Activated CD4-positive, alpha-beta T cell treated with anti-CD3 and anti-CD28 coated beads for 36 hours (primary cell): ENCODE data around the gene ANTKMT. TPM values are rescaled to one million over a fixed set of nuclear protein-coding genes. Genes with fewer than 3 reads are reported as not detected.
A peak's percentile ranks its signal among the peaks of the same experiment; 100 is the strongest.

Experiments used
- ATAC-seq: fragments of 200-7000 bp; cut with Tn5 transposase; one replicate; pipeline ENCODE4 v1.10.0; 2021; ENCODE audit warnings: mild to moderate bottlenecking, moderate library complexity
- CTCF ChIA-PET: fragments of 350-600 bp; sonication (Branson Sonifier 250); formaldehyde crosslinking; loops from one replicate; lab custom pipeline; 2021; ENCODE audit warnings: antibody characterized with exemption; lab: Charles Lee
- POLR2A ChIA-PET: fragments of 350-600 bp; sonication (Branson Sonifier 250); formaldehyde crosslinking; loops from one replicate; lab custom pipeline; 2021; ENCODE audit warnings: antibody characterized with exemption, inconsistent platforms; lab: Charles Lee
- DNase-seq: peaks from one replicate; pipeline ENCODE4 v3.0.0-alpha.2; 2020
- H3K27ac Mint-ChIP-seq: one replicate; pipeline ENCODE4 v1.8.0; 2021; ENCODE audit warnings: mixed read lengths
- H3K27me3 Mint-ChIP-seq: one replicate; pipeline ENCODE4 v1.8.0; 2021; ENCODE audit warnings: mixed read lengths
- H3K36me3 Mint-ChIP-seq: one replicate; pipeline ENCODE4 v1.8.0; 2021; ENCODE audit warnings: low read depth, mixed read lengths
- H3K4me1 Mint-ChIP-seq: one replicate; pipeline ENCODE4 v1.8.0; 2021; ENCODE audit warnings: mixed read lengths
- H3K4me3 Mint-ChIP-seq: one replicate; pipeline ENCODE4 v1.8.0; 2021; ENCODE audit warnings: mild to moderate bottlenecking, moderate library complexity, mixed read lengths
- H3K9me3 Mint-ChIP-seq: one replicate; pipeline ENCODE4 v1.8.0; 2021; ENCODE audit warnings: low read depth, mixed read lengths
- intact Hi-C, 2 experiments: fragments of 100-400 bp; cut with DNase I in 1 of 2; cut with micrococcal nuclease in 1 of 2; formaldehyde crosslinking; loops; one replicate each; pipeline versions ENCODE4 v1.14.2 to v1.15.1; 2022 to 2024; cut with DNase I, micrococcal nuclease
- total RNA-seq, 2 experiments: library from RNA; stranded (reverse); gene quantifications; one replicate each; pipeline ENCODE4 v1.2.3, GENCODE V29; 2021

The ANTKMT gene
- total RNA-seq, 2 experiments from 2014 or later: 13.3 to 27.0 TPM

- Mint-ChIP-seq H3K36me3 (no peaks in the 10 kb centered on the region), H3K4me1 (peaks cover 10% of the 10 kb centered on the region), H3K9me3 (no peaks in the 10 kb centered on the region), H3K27ac (no peak overlapping the region), H3K27me3 (no peaks in the 10 kb centered on the region), H3K4me3 (no peak overlapping the region)
- POLR2A ChIA-PET: no interaction called here
- DNase-seq (no peak), ATAC-seq (no peak)
- intact Hi-C loops: no loop called here
- CTCF ChIA-PET: interaction anchor here (0.6 to 1.5 kb wide), 4 partner anchors 10 to 64 kb away, joined by 3 to 4 read pairs (median 4); partner anchors contain the start of gene METRN
Observed at GRCh38 chr16:725041-725376, 4.1 kb downstream of the ANTKMT start.

GRCh38 chr16:725463-726187 lies 4.7 kb downstream of the ANTKMT start:
- no peaks in the 10 kb centered on the region for H3K9me3 Mint-ChIP-seq
- H3K36me3 Mint-ChIP-seq: no peaks in the 10 kb centered on the region
- CTCF ChIA-PET: interaction anchor here (0.6 to 1.5 kb wide), 3 partner anchors 13 to 24 kb away, joined by 3 to 5 read pairs (median 4); no protein-coding TSS in a partner anchor
- H3K27ac Mint-ChIP-seq: no peak overlapping the region
- POLR2A ChIA-PET: interaction anchor here (0.8 to 1.3 kb wide), 2 partner anchors 10 to 653 kb away, joined by 4 read pairs; no protein-coding TSS in a partner anchor
- H3K4me1 Mint-ChIP-seq: peaks cover 6% of the 10 kb centered on the region
- intact Hi-C loops: no loop called here
- H3K27me3 Mint-ChIP-seq: no peaks in the 10 kb centered on the region
- DNase-seq (no peak), ATAC-seq (no peak)
- H3K4me3 Mint-ChIP-seq: no peak overlapping the region

- Mint-ChIP-seq H3K4me1 (peaks cover 6% of the 10 kb centered on the region), H3K27me3 (no peaks in the 10 kb centered on the region), H3K36me3 (no peaks in the 10 kb centered on the region), H3K27ac (no peak overlapping the region), H3K9me3 (no peaks in the 10 kb centered on the region), H3K4me3 (no peak overlapping the region)
- intact Hi-C loops: no loop called here
- ChIA-PET POLR2A (interaction anchor here (0.8 to 1.3 kb wide), 2 partner anchors 10 to 653 kb away, joined by 4 read pairs; no protein-coding TSS in a partner anchor), CTCF (interaction anchor here (0.5 to 1.5 kb wide), 2 partner anchors 14 to 380 kb away, joined by 3 to 5 read pairs; no protein-coding TSS in a partner anchor)
- DNase-seq (no peak), ATAC-seq (no peak)
Observed at GRCh38 chr16:726188-726437, 5.2 kb downstream of the ANTKMT start.

GRCh38 chr16:726438-727290 lies 5.7 kb downstream of the ANTKMT start, which contains the start of the genes CCDC78 and HAGHL:
TSS of gene CCDC78 (minus strand) at chr16:726443. CDS start at chr16:726367, 76 bp downstream.
TSS of gene HAGHL (plus strand) at chr16:727106. CDS start at chr16:727510, 404 bp downstream.
- H3K36me3 Mint-ChIP-seq: no peaks in the 10 kb centered on the region
- CTCF ChIA-PET: interaction anchor here (0.5 to 1.5 kb wide), 2 partner anchors 14 to 381 kb away, joined by 3 to 5 read pairs; no protein-coding TSS in a partner anchor
- peak within 1 kb of the TSS; percentile 61 for H3K4me3 Mint-ChIP-seq
- H3K27ac Mint-ChIP-seq: no peak within 1 kb of the TSS
- peak; percentile 74 for DNase-seq
- no peaks in the 10 kb centered on the region for H3K27me3 Mint-ChIP-seq
- POLR2A ChIA-PET: interaction anchor here (1.3 kb wide), 1 partner anchor 11 kb away, joined by 4 read pairs; no protein-coding TSS in a partner anchor
- no peaks in the 10 kb centered on the region for H3K9me3 Mint-ChIP-seq
- peaks cover 6% of the 10 kb centered on the region for H3K4me1 Mint-ChIP-seq
- intact Hi-C loops: loop anchor here in 1 of 2 experiments (1.0 kb wide), 1 partner anchor 11 kb away; the partner anchor contains the start of gene METRN
- peak; percentile 31 for ATAC-seq

- Mint-ChIP-seq H3K4me1 (peaks cover 3% of the 10 kb centered on the region), H3K9me3 (no peaks in the 10 kb centered on the region), H3K27me3 (no peaks in the 10 kb centered on the region), H3K36me3 (no peaks in the 10 kb centered on the region), H3K4me3 (peak overlapping the region; percentile 49), H3K27ac (no peak overlapping the region)
- ChIA-PET CTCF (interaction anchor here (0.6 kb wide), 1 partner anchor 8 kb away, joined by 3 read pairs; no protein-coding TSS in a partner anchor), POLR2A (no interaction called here)
- ATAC-seq (peak; percentile 21), DNase-seq (peak; percentile 56)
- intact Hi-C loops: loop anchor here in 1 of 2 experiments (1.0 kb wide), 1 partner anchor 12 kb away; the partner anchor contains the start of gene METRN
Observed at GRCh38 chr16:727291-727977, 6.5 kb downstream of the ANTKMT start.

- DNase-seq (peak; percentile 74), ATAC-seq (peak; percentile 70)
- CTCF ChIA-PET: interaction anchor here (0.8 to 1.2 kb wide), 2 partner anchors 16 to 253 kb away, joined by 3 to 4 read pairs; partner anchors contain the start of gene SOX8
- Mint-ChIP-seq H3K4me3 (peak overlapping the region; percentile 44), H3K36me3 (peaks cover 6% of the 10 kb centered on the region), H3K9me3 (no peaks in the 10 kb centered on the region), H3K4me1 (peaks cover 3% of the 10 kb centered on the region), H3K27ac (no peak overlapping the region), H3K27me3 (no peaks in the 10 kb centered on the region)
- POLR2A ChIA-PET: no interaction called here
- intact Hi-C loops: loop anchor here in 1 of 2 experiments (1.0 kb wide), 1 partner anchor 33 kb away; no protein-coding TSS in a partner anchor
Observed at GRCh38 chr16:728131-728889, 7.4 kb downstream of the ANTKMT start.

GRCh38 chr16:728890-729744 lies 8.2 kb downstream of the ANTKMT start:
- ChIA-PET POLR2A (no interaction called here), CTCF (interaction anchor here (0.6 to 1.7 kb wide), 4 partner anchors 8 to 785 kb away, joined by 3 to 7 read pairs (median 3); partner anchors contain the start of genes ANTKMT and SOX8)
- H3K4me3 Mint-ChIP-seq: peak overlapping the region; percentile 44
- no peaks in the 10 kb centered on the region for H3K27me3 Mint-ChIP-seq
- H3K9me3 Mint-ChIP-seq: no peaks in the 10 kb centered on the region
- intact Hi-C loops: loop anchor here in 1 of 2 experiments (1.0 kb wide), 1 partner anchor 34 kb away; no protein-coding TSS in a partner anchor
- no peak overlapping the region for H3K27ac Mint-ChIP-seq
- H3K36me3 Mint-ChIP-seq: peaks cover 8% of the 10 kb centered on the region
- peaks cover 3% of the 10 kb centered on the region for H3K4me1 Mint-ChIP-seq
- ATAC-seq (no peak), DNase-seq (no peak)

- ATAC-seq (no peak), DNase-seq (no peak)
- ChIA-PET CTCF (interaction anchor here (0.6 to 1.7 kb wide), 4 partner anchors 9 to 1863 kb away, joined by 3 to 7 read pairs (median 3); partner anchors contain the start of gene ANTKMT), POLR2A (no interaction called here)
- H3K9me3 Mint-ChIP-seq: no peaks in the 10 kb centered on the region
- H3K27ac Mint-ChIP-seq: no peak overlapping the region
- H3K4me1 Mint-ChIP-seq: peaks cover 4% of the 10 kb centered on the region
- no peaks in the 10 kb centered on the region for H3K27me3 Mint-ChIP-seq
- no peak overlapping the region for H3K4me3 Mint-ChIP-seq
- H3K36me3 Mint-ChIP-seq: peaks cover 13% of the 10 kb centered on the region
- intact Hi-C loops: loop anchor here in 1 of 2 experiments (5.0 kb wide), 1 partner anchor 582 kb away; no protein-coding TSS in a partner anchor
Observed at GRCh38 chr16:729768-730665, 9.1 kb downstream of the ANTKMT start.
